Stimulated activated CD4-positive, alpha-beta T cell treated with anti-CD3 and anti-CD28 coated beads, Interleukin-4, amount 100 ng/mL, for 48 hours (primary cell): ENCODE data around the gene MAML1.
"Not testable (repeated sequence)": the region's sequence is repeated elsewhere in the genome, so short reads cannot be mapped to it uniquely, and the experiment has no call there.

Experiments used
- DNase-seq, 2 donors: peaks; one replicate each; pipeline ENCODE4 v3.0.0-alpha.2; 2020; ENCODE audit warnings: low read depth in 2 of 2

Gene MAML1, protein sequence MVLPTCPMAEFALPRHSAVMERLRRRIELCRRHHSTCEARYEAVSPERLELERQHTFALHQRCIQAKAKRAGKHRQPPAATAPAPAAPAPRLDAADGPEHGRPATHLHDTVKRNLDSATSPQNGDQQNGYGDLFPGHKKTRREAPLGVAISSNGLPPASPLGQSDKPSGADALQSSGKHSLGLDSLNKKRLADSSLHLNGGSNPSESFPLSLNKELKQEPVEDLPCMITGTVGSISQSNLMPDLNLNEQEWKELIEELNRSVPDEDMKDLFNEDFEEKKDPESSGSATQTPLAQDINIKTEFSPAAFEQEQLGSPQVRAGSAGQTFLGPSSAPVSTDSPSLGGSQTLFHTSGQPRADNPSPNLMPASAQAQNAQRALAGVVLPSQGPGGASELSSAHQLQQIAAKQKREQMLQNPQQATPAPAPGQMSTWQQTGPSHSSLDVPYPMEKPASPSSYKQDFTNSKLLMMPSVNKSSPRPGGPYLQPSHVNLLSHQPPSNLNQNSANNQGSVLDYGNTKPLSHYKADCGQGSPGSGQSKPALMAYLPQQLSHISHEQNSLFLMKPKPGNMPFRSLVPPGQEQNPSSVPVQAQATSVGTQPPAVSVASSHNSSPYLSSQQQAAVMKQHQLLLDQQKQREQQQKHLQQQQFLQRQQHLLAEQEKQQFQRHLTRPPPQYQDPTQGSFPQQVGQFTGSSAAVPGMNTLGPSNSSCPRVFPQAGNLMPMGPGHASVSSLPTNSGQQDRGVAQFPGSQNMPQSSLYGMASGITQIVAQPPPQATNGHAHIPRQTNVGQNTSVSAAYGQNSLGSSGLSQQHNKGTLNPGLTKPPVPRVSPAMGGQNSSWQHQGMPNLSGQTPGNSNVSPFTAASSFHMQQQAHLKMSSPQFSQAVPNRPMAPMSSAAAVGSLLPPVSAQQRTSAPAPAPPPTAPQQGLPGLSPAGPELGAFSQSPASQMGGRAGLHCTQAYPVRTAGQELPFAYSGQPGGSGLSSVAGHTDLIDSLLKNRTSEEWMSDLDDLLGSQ

DNA sequence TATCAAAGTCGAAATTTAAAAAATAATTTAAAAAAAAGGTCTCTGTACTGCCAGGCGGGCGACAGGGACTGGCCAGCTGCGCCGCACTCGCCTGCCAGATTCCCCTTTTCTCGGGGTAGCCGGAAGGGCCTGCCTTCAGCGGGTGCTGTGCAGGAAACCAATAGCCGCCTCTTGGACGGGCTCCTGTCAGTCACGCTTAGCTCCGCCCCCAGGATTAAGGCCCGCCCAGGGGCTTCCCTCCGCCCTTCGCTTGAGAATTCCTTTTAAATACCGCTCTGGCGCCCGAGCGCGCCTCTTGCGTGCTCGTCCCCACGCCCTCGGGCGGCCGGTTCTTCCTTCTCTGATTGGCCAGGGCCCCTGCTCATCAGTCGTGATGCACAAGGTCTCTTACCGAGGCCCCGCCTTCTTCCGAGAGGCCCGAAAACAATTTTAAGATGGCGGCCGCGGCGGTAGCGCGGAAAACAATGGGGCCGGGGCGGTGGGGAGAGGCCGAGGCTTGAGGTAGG, at the start of gene MAML1:
Gene MAML1, plus strand, starts transcription at position 411 of the 506 bp plus-strand sequence. CDS start 291 bp downstream, outside the sequence.
- peak; percentile 98 to 99 for DNase-seq

DNA sequence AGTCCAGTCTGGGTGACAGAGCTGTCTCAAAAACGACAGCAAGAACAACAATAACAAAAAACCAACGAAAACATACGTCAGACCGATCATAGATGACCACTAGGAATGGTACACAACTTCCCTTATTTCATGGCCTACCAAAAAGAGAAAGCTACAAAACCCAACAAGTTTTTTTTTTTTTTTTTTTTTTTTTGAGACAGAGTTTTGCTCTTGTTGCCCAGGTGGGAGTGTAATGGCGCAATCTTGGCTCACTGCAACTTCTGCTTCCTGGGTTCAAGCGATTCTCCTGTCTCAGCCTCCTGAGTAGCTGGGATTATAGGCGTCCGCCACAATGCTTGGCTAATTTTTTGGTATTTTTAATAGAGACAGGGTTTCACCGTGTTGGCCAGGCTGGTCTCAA, 43.4 kb upstream of the MAML1 start:
- DNase-seq = not testable (repeated sequence)

DNA sequence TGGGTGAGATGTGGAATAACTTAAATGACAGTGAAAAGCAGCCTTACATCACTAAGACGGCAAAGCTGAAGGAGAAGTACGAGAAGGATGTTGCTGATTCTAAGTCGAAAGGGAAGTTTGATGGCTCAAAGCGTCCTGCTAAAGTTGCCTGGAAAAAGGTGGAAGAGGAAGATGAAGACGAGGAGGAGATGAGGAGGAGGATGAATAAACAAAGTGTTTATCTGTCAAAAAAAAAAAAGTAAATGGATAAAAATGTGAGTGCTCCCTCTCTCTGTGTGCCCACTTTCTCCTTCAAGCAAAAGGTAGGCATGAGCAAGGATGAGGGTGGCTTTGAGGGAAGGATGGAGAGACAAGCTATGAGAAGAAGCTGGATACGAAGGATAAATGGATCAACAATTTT, 38.1 kb upstream of the MAML1 start:
- DNase-seq = no peak

DNA sequence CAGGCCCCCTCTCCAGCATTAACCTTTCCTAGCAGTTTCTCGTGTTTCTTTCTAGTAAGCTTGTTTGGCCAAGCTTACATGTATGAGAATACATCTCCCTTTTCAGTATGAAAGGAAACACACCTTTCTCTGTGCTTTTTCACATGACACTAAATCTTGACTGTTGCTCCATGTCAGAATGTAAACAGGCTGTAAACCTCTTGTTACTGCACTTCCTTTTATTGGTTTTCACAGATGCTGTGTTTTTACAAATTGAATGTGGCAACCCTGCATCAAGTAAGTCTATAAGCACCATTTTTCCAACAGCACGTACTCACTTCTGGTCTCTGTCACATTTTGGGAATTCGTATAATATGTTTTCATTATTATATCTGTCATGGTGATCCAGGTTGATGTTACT, 36.0 kb upstream of the MAML1 start:
- DNase-seq = no peak

DNA sequence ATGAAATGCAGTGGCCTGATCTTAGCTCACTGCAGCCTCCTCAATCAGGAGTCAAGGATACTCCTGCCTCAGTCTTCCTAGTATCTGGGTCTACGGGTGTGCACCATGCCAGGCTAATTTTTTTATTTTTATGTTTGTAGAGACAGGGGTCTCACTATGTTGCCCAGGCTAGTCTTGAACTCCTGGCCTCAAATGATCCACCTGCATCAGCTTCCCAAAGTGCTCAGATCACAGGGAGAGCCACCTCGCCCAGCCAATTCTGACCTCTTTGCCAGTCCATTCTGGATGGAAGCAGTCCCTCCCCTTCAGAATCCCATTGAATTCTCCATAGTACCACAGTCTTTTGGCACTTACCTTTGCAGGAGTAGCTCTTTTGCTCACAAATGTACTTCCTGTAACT, 35.5 kb upstream of the MAML1 start:
- DNase-seq = no peak

DNA sequence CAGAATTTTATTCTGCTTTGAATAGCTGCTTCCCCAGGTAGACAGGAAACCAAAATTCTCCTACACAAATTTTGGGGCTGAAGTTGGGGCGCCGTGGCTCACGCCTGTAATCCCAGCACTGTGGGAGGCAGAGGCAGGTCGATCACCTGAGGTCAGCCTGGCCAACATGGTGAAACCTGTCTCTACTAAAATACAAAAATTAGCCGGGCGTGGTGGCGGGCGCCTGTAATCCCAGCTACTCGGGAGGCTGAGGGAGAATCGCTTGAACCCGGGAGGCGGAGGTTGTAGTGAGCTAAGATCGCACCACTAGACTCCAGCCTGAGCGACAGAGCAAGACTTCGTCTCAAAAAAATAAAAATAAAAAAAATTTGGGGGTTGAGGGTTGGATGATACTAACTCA, 35.1 kb upstream of the MAML1 start:
- not testable (repeated sequence) for DNase-seq

DNA sequence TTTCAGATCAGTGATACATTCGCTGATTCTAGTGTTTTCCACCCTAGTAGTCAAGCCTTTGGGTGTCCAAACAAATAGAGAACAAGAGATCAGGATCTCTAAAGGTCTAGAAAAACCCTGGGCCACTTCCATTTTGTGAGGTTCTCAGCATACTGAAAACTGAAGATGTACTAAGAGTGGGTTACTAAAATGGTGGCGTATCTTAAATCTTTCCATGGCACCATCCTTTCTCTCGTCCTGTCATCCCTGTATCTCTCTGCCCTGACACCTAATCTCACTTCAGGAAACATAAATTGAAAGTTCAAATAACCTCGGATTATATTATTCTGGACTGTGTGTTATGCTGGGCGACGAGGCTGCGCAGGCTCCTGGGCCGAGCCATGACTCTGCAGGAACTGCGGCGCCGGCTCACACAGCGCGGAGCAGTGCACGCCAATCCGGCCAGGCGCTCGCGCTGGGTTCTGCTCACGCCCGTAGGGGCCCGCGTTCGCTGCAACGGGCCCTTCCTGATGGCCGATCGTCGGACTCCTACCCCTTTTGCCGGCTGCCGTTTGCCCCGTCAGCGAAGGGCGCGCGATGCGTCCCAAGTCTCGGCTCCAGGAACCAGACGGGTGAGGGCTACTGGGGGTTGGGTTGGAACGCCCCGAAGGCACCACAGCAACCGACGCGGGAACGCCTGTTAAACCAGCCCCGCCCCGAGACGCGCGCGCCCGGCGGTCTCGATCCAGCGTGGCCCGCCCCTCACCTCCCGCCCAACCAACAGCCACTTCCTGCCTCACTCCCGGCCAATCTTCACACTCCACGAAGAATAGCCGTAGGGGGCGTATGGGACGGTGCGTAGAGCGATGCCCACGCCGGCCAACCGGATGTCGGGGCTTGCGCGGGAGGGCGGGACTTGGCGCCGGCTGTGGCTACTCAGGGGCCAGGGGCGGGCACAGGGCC, 34.4 kb upstream of the MAML1 start:
- peak; percentile 96 to 98 for DNase-seq

DNA sequence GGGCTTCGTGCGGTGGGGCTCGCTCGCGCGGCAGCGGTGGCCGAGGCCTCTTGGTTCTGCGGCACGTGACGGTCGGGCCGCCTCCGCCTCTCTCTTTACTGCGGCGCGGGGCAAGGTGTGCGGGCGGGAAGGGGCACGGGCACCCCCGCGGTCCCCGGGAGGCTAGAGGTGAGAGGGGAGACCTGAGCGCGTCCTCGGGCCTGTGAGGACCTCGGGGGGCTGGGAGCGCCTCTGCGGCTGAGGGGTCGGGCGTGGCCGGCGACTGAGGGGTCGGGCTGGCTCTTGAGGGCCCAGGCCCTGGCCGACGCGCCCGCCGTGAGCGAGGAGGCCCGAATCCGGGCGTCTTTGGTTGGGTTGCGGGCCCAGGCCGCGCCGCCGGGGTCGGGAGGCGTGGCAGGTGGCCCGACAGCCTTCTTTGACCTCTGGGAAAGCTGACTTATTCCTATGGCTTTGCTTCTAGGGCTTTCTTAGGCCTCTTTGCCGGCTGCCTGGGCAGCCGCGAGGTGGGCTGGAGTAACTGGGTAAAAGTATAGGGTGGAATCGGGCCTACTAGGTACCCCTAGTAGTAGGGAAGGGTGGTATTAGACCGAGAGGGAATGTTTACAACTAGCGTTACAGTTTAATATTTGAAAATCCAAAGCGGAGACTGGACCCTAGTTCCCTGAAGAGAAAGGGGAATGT, 33.5 kb upstream of the MAML1 start, which contains the start of gene CANX:
Gene CANX, plus strand, starts transcription at position 33 of the 681 bp plus-strand sequence. CDS start 6,715 bp downstream, outside the sequence.
- peak in 1 of 2 donors; percentile 13 for DNase-seq

DNA sequence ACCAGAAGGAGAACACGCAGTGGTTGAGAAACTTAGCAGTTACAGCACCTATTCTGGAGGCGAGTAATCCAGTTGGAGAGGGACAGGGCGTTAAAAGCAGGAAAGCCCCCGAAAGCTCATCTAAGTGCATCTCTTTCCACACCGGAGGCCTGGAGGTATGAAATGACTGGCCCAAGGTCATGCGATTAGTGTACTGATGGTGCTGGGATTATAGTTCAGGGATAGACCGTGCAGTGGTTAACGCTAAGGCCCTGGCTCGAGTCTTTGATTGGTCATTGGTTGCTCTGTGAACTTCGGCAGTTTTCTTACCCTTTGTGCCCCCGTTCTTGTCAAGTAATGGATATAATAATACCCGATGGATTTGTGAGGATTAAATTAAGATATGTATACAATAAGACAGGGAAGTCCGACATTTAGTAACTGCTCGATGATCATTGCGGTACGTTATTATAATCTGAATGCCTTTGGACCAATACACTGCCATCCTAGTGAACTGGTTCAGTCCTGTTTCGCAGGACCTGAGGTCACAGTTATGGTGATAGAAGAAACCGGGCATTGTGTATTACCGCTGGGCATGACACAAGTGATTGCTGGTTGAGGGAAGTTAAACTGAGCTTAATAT, 32.9 kb upstream of the MAML1 start:
- peak; percentile 28 to 34 for DNase-seq

DNA sequence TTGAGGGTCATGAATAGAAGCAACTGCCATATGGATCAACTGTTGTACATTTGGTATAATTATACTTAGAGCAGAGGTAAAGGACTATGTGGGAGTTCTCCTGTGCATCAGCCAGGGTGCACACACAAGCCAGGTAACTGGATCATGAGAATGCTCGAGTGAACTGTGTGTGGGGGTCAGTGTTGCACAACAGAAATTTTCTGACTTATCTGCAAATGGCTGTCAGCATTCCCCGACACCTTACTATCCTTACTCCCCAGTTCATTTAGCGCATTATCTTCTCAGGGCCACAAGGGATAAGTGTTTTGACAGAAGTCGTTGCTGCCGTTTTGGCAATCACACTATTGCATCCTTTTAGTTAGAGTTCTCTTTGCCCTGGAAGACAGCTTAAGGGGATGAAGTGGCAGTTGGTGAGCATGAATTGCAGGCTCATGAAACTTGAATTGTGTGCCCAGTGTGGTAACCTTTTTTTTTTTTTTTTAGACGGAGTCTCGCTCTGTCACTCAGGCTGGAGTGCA, 32.2 kb upstream of the MAML1 start:
- no peak for DNase-seq

DNA sequence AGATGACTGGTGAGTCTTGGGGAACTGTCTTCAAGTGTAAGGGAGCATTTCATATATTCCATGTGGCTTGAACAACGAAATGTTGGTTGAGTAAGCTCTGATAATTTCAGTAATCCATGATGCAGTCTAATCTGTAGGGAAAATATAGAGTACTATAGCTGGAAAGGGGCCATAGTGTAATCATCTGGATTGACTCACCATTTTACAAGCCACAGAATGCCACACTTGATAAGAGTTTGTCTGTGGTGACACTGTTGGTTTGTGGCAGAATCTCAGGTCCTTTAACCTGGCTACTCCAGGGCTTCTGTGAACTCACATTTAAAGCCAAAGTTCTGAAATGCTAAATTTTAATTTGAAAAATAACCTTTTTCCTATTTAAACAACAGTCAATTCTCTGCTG, 16.3 kb upstream of the MAML1 start:
- DNase-seq = no peak

DNA sequence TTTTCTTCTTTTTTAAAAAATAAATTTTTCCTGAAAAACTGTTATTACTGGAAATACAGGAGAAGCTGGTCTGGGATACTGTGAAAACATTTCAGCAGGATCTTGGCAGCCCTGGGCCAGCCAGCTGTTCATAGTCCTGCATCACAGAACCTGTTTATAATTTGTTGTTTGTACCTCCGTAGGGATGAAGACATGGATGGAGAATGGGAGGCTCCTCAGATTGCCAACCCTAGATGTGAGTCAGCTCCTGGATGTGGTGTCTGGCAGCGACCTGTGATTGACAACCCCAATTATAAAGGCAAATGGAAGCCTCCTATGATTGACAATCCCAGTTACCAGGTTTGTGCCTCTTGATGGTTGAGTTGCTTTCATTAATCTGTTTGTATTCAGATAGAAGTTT, 12.4 kb upstream of the MAML1 start:
- DNase-seq = no peak

DNA sequence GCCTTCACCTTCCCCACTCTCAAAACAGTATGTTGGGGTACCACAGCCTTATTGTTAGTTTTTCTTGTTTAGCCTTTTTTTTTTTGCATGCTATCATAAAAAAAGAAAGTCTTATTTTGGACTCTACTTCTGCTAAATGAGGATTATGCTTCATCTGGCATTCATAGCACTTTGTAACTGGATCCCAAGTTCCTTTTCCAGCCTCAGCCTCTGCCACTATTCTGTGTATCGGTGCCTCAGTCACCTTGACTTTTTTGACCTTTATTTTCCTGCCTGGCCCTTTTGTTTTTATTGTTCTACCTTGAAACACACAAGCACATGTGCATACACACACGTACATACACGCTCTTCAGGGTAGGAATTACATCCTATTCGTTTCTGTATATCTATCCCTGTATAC, 8.5 kb upstream of the MAML1 start:
- DNase-seq = no peak

DNA sequence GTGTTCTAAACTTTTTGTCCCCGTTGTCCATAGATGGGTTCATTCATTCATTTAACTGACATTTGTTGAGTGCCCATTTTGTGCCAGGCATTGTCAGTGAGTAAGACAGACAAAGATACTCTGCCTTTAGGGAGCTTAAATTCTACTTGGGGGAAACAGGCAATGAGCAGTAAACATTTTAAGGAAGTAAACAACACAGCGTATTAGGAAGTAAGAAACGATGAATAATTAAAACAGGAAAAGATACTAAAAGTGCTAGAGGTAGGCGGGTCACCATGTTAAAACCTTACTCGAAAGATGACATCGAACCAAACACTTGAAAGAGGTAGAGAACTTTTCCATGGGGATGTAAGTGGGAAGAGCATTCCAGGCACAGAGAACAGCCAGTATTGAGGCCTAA, 5.5 kb upstream of the MAML1 start:
- DNase-seq = no peak

DNA sequence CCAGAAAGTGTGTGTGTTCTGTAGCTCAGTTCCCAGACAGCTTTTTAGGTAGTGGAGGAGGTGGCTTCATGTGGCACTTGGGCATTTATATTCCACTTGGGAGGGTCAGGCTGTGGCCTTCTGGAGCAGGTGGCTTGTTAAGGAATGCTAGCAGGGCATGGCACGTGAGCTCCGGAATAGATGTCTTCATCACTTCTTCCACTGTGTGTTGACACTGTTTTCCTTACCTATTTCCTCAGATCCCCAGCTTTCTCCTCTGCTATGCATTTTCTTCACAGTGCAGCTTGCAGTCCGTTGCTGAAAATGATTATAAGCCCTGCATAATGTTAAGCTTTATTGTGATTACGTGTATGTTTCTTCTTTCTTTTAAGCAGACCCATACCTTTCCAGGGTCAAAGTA, 3.3 kb upstream of the MAML1 start:
- no peak for DNase-seq

DNA sequence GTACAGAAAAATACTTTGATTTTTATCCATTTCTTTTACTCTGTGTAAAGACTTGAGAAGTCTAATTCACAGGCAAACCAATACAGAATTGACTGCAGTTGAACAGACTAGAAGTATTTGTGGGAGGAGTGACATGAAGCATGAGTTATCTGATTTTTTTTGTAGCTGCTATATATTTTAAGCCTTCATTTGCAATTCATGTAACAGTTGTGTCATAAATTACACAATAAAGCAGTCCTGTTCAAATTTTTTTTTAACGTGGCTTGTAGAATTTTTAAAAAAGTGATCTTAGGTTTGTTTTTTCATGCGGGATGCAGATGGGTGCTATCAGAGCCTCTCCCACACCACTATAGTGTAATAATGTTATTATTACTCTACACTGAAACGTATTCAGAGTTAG, 2.9 kb upstream of the MAML1 start:
- DNase-seq = no peak

DNA sequence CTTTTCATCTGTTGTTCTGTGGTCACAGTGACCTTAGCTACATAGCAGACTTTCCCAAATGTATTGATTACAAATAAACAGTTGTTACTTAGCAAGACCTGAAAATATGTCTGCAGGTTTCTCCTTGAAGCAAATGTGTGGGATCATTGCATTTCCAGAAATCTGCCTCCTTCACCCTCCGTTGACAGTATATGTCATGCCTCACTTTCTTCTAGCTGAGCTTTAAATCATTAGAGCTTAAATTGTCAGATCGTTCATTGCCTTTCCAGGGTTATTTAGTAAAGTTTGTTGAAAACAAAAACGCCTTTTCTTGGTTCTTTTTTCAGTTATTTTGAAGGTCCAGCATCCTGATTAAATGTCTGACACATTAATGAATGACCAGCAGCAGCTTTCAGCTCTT, 2.3 kb upstream of the MAML1 start:
- DNase-seq = no peak

DNA sequence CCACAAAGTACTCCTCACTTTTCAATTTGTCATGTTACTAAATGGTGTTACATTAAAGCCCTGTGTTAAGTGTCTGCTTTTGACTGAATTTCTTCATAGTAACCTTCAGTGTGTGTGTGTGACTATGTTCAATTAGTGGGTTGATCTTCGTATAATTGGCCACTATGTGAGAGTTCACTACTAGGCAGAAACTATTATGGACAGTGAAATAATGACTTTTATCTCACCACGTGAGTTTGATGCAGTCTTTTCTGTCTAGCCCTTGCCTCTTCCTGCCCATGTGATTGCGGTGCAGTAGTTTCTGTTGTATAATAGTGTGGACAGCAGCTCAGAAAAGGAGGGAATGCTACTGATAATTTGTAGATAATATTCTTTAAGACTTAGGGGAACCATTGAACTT, 1.8 kb upstream of the MAML1 start:
- DNase-seq = no peak

DNA sequence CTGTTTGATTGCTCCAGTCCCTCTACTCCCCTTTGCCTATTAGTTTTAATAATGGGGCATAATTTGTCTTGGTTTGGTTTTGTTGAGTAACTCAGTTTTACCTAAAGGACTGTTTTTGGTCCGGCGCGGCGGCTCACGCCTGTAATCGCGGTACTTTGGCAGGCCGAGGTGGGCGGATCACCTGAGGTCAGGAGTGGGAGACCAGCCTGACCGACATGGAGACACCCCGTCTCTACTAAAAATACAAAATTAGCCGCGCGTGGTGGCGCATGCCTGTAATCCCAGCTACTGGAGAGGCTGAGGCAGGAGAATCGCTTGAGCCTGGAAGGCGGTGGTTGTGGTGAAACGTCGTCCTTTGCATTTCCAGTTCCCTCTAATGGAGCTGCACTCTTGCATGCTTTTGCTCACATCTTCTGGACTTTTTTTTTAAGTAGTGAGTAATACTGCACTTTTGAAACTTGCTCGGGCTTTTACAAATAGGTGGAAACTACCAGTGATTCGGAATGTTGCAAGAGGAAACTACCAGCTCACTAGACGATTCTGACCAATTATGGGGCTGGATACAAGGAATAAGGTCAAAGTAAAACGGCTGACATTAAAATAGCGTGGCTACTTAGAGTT, 721 bp upstream of the MAML1 start:
- DNase-seq = peak; percentile 13 to 14
